NCI-H2227 (cell line): Measurements from ENCODE around the gene FUCA2.

Experiments
- DNase-seq: peaks from one replicate; lab custom pipeline; 2025; ENCODE audit not compliant: unreplicated experiment; lab: John Stamatoyannopoulos, UW

Gene FUCA2, protein sequence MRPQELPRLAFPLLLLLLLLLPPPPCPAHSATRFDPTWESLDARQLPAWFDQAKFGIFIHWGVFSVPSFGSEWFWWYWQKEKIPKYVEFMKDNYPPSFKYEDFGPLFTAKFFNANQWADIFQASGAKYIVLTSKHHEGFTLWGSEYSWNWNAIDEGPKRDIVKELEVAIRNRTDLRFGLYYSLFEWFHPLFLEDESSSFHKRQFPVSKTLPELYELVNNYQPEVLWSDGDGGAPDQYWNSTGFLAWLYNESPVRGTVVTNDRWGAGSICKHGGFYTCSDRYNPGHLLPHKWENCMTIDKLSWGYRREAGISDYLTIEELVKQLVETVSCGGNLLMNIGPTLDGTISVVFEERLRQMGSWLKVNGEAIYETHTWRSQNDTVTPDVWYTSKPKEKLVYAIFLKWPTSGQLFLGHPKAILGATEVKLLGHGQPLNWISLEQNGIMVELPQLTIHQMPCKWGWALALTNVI

DNA sequence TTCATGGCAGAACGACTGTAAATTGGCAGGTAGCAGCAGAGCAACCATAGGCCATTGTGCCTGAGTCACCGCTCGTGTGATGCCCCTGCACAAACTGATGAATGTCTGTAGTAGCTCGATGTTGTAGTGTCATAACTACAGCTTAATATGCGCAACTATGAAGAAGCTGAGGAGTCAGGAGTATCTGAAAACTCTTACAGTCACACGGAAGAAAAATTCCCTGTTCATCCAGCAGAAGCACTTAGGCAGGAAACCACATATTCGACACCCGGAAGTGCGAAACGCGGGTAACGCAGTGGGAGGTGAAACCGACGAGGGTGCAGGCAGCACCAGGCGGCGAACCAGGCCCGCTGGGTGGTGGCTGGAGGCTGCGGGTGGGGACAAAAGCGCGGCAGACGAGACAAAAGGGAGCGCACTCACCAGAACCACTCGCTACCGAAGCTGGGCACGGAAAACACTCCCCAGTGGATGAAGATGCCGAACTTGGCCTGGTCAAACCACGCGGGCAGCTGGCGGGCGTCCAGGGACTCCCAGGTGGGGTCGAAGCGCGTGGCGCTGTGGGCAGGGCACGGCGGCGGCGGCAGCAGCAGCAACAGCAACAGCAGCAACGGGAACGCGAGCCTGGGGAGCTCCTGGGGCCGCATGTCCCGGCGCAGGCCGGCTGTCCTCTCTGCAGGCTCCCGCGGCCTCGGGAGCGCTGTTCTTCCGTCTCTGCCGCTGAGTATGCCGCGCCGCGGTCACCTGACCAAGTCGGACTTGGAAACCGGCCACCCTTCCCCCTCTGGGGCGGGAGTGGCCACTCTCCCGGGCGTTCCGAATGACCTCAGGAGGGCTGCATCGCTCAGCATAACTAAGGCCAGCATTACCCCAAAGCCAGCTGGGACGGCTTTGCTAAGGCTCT, at the start of gene FUCA2:
TSS of gene FUCA2 (minus strand) at position 730 of the 901 bp plus-strand sequence. CDS start at position 644, 86 bp downstream.
- DNase-seq = peak; percentile 75

DNA sequence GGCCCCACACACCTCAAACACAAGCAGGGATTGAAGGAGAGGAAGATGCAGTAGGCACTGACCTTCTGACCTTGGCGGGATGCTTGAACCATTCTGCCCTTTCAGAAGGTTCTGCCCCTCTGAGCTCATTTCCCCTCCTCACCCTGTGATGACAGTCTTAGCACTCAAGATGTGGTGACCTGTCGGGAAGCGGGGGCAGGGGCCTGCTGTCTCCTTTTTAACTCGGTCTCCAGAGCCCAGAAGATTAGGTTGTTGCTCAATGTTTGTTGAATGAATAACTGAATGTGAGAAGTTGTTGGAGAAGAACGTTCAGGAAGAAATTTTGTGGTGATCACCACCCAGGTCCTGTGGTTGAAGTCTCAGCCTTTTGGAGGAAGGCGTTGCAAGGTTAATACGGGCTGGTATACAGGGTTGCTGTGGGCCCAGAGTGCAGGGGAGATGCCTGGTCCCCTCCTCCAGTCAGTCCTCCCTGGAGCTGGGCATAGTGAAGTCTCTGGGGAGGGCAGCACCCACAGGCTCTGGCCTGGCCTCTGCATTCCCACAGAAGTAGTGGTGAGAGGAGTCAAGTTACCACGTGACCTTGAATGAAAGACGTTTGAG, 49.7 kb upstream of the FUCA2 start:
- no peak for DNase-seq

DNA sequence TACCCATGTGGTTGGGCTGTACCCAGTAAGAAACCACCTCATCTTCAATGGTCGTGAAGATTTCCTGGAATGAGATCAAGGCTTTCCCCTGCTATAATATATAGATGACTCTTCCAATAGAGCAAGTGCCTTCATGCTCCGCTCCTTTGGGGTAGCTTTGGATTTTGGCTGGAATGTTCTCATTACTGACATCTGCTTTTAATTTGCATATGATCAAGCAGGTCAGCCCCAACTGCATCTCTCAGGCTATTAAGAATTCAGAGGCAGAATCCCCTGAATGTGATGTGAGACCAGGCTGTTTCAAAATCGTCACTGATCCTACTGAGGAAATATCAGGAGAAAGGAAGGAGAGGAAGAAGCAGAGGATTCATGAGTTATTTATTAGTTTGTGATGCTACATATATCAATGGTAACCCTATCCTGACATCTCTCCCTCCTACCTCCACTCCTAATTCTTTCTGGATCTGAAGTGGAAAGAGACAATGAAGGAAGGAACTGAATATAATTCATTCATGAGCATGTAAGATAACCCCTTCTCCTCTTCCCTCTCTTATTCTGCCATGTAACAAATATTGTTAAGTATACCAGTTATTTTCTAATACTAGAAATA, 47.6 kb upstream of the FUCA2 start:
- DNase-seq = no peak

DNA sequence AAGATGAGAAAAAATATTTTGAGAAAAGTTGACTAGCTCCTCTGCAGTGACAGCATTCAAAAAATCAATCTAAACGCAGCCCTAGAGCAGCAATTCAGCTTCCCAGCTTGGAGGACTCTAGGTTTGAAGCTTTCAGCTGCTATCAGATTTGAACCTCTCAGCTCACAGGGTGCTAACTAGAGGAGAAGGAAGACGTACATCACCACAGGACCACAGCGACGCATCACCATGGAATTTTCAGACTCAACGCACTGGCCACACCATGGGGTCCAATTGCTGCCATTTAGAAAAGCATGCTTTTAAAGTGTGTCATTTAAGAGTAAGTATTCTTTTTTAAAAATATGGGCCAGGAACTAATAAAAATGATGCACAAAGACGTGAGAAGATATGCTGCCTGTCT, 45.0 kb upstream of the FUCA2 start:
- DNase-seq = no peak

DNA sequence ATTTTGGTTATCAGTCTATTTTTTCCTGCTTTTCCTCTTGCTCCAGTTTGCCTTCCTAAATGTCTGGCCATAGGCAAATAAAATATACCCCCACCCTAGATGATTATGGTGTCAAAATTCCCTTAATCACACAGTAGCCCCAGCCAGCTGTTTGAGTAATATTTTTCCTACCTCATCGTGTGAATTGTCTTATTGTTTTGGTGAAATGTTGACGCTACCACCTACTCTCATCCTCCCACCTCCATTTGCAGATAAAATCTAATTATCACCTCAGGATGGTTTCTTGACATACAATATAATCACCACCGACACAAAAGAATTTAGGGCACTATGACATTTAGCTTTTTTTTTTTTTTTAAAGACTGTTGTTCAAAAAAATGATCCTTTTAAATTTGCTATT, 44.1 kb upstream of the FUCA2 start:
- DNase-seq = no peak

DNA sequence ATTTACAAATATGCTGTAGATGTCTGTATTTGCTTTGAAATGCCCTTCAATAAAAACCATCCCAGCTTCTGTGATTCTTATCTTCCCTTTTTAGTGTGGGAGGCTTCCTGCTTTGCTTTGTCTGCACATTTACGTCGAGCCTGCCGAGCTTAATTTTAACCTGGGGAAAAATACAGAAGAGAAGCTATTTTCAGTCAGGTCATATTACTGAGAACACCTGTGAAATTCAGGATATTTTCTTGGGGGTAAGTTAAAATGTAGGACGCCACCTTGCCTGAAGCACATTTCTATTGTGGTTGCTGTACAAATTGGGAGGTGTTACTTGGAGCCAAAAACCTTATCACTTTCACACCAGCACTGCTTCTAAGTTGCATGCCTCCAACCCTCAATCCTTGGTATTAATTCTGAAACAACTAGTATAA, 43.6 kb upstream of the FUCA2 start:
- no peak for DNase-seq

DNA sequence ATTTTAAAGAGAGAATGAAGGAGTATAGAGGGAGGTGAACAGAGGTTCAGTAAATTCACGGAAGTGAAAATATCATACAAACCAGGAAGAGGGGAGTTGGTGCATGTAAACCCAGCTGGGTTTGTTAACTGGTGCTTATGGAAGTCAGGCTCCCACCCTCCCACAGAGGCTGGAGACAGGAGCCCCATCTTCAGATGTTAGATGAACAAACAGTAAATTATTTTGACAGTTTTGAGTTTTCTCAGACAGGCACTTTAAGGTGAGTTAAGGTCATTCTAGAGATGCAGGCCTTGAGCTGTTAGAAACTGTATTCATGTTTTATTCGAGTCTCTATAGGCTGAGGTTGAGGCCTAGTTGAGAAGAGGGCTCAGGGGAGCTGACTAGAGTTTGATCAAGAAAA, 41.8 kb upstream of the FUCA2 start:
- DNase-seq = no peak

DNA sequence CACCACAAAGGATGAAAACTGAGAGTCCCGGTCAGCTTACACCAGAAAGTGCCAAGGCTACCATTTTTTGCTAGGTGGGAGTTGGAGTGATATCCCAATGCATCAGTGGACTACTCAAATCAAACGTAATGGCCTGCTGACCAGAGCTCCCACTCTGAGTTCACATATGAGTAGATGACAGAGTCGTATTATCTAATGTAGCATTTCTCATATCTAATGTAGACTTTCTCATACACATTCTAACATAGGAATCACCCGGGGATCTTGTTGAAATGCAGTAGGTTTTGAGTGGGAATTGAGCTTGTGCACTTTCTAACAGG, 38.4 kb upstream of the FUCA2 start:
- no peak for DNase-seq

DNA sequence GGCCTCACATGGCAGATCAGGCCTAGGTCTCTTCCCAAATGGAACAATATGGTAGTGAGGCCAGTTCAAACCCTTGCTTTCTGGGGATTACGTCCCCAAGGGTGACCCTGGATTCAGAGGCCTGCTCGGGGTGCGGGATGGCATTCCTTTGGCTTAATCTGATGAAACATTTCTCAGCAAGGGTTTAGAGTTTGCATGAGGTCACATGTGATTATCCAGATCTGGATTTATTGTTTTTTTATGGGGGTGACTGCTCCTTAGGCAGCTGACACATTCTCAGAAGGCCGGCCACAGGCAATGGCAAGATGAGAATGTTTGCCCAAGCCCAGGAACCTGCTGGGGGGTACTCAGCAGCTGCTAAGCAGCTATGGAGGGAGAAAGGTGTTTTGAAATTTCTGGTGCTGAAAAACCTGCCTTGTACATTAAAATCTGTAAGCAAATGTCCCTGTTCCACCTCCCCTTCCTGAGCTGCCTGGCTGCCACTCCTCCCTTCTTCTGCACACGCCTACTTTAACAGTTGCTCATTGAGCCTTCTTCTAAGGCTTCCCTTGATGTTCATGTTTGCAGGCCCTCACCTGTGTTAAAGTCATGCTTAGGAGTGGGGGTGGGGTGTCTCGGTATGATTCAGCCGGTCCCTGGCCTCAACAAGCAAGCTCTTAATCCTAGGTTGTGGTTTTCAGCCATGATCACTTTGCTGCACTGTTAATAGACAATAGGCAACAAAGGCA, 37.9 kb upstream of the FUCA2 start:
- no peak for DNase-seq

DNA sequence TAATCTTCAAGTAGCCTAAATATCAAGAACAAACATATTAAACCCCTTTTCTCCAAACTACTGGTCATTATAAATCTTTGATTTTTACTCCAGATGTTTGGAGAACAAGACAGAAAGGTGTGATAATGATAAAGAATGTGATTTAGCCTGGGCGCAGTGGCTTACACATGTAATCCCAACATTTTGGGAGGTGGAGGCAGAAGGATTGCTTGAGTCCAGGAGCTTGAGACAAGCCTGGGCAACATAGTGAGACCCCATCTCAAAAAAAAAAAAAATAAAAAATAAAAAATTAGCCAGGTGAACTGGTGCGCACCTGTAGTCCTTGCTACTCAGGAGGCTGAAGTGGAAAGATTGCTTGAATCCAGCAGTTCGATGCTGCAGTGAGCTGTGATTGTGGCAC, 35.1 kb upstream of the FUCA2 start:
- no peak for DNase-seq

DNA sequence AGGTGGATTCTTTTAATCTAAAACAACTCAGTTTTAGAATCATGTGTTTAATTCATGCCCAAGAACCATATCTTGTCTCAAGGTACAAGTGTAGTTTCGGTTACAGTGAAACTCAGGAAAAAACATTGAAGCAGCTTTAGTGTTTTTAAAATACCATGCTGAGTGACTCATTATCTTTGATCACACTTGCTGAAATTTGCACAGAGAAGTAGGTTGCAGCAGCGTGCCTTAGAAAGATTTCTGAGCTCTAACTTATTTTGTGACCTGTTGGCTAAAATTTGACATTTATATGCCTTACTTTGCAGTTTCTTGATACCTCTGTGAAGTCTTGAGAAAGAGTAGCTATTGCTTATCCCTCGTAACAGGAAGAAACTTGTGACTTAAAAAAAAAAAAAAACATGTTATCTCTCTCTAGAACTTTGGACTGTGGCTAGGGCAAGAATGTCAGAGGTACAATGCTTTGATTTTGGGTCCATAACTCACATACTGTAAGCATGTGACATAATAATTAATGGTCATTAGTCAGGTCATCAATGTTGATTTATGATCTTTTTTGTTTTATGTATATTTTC, 34.5 kb upstream of the FUCA2 start:
- DNase-seq = no peak

DNA sequence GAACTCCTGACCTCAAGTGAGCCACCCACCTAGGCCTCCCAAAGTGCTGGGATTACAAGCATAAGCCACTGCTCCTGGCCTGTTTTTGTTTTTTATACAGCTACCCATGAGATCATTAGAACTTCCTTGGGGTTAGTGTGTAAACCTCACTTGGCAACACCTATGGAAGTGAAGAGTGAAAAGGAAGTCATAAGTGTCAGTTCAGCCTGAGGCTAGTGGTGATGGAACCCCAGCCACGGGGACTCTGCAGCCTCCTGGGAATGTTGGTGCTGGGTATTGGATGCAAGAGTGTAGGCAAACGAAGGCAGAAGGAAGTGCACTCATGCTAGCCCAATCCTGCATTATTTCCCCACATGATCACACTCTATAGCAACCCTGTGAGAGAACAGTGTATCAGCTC, 33.6 kb upstream of the FUCA2 start:
- no peak for DNase-seq

DNA sequence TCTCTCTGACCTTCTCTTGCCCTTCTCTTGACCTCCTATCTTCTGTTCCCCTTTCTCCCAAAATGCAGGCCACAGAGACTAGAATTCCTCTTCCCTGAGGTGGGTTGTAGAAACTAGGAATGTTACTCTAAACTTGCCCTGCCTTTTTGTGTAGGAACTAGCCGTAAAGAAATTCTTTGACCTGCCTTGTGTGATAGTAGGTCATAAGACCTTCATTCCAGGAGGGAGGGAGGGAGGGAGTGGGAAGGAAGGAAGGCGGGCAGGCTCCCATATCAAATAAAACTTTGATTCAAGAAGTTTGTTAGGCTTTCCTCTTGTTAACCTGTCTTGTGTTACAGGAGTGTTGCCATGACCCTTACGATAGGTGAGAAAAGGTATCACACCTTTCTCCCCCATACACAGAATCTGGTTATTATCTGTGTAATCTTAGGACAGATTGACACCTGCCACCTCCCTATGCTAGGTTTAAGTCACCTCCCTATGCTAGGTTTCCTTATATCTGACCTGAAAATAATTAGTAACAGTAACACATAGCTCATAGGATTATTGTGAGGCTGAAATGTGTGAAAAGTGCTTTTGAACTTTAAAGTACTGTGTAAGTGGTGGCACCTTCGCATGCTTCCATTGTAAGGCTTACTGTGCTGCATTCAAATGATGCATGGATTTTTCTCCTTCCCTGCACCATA, 32.6 kb upstream of the FUCA2 start:
- DNase-seq = no peak

DNA sequence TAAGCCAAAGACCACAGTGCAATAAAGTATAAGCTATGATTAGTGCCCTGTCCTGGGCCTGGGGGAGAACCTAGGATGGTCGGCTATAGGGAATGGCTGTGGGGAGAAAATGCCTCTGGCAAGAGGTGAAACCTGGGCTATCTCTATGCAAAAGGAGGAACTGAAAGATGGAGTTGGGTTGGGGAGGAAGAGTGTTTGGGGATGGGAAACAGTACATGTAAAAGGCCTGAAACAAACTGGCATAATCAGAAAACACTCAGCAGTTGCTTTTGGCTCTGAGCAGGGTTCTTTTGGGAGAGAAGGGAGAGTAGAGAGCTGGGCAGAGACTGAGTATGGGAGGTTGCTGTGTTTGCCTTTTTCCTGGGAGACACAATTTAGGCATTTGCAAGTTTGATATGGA, 31.9 kb upstream of the FUCA2 start:
- no peak for DNase-seq

DNA sequence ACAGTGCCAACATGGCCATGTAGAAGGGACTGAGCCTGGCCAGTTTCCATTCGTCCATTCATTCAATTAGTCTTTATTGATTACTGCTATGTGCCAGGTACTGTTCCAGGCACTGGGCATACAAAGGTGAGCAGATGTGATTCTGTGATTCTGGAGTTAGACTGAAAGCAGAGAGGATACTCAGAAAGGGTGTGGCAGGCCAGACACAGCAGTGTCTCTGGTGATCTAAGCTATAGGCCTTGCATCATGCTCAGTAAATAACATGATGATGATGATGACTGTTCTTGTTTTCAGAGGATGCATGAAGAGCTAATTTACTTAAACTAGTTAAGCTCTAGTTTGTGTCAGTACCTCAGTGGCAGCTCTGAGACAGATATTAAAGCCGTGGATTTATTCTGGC, 31.4 kb upstream of the FUCA2 start:
- no peak for DNase-seq

DNA sequence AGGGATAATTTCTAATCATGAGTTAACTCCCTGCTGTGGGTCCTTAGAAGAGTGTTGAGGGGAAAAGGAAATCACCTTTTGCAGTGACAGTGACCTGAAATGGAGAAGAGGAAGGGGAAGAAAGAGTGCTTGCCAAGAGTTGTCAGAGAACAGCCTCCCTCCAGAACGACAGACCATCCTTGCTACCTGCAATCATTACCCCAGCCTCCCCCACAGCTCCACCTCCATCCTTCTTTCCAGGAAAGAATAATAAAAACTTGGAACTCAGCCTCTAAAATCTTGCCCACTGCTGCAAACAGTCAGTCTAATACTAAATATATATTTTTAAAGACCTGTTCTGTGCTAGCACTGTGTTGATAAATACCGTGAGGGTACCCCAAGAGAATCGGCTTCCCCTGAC, 28.7 kb upstream of the FUCA2 start:
- no peak for DNase-seq

DNA sequence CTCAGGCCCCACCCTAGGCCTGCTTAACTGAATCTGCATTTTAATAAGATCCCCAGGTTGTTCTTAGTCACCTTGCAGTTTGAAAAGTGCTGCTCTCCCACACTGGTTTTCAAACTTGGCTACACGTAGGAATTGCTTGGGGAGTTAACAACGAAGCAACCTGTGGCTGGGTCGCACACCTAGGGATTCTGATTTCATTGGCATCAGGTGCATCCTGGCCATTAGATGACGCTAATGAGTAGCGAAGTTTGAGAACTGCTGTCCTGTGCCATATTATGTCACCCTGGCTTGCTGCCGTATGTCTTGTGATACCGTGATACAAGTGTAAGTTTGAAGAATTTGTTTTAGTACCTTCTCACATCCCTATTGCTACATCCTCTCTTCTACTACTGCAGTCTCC, 28.2 kb upstream of the FUCA2 start:
- DNase-seq = no peak

DNA sequence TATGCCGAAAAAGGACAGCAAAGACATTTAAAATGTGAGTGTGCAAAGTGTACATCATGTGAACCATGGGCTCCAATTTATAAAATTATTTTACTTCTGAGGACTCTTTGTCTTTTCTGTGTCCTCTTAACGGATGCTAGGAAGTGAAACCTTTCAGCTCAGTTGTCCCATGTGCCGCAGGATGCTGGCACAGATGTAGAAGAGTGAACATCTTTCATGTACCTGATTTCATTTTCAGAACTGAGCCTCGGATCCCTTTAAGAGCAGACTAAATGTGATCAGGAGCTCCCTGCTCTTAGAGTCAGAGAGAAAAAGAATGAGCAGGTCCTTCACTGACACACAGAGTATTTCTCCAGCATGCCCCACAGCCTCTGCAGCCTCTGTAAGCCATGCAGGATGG, 27.6 kb upstream of the FUCA2 start:
- no peak for DNase-seq

DNA sequence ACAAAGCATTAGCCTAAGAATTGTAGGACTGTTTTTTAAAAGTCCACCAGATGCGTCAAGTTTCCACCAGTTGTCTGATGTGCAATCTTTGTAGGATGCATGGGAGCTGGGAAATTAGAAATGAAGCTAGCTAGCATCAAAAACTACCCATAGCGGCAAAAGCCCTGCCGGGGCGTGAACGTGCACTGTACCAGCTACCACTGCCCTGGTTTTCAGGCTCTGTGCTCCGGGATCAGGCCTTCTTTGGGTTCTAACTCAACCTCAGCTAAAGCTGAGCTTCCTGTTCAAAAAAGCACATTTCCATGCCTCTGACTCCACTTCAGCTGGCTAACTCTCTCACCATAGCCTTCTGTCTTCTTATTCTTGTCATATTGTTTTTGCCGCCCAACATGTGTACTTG, 26.9 kb upstream of the FUCA2 start:
- no peak for DNase-seq
